Measurements from ENCODE around the gene ARIH2.

GRCh38 chr3:48962939-48963338, 44.3 kb downstream of the ARIH2 start:
- TF ChIP-seq CTCF (IDR thresholded peaks at IDR 0.05) (no peak), EP300 (IDR thresholded peaks at IDR 0.05) (no peak), POLR2A (IDR thresholded peaks at IDR 0.05) (no peak), POLR2AphosphoS5 (IDR thresholded peaks at IDR 0.05) (no peak)

Measured in stomach (tissue), 4 donors.